Stimulated activated CD8-positive, alpha-beta memory T cell treated with anti-CD3 and anti-CD28 coated beads, Interleukin-2, amount 100 ng/mL, for 1 hour (primary cell): ENCODE data around the gene SAMD4A.

ENCODE experiments used
- DNase-seq, 2 donors: peaks; one replicate each; pipeline ENCODE4 v3.0.0-alpha.2; 2020; ENCODE audit warnings: low read depth in 2 of 2

The SAMD4A gene, protein sequence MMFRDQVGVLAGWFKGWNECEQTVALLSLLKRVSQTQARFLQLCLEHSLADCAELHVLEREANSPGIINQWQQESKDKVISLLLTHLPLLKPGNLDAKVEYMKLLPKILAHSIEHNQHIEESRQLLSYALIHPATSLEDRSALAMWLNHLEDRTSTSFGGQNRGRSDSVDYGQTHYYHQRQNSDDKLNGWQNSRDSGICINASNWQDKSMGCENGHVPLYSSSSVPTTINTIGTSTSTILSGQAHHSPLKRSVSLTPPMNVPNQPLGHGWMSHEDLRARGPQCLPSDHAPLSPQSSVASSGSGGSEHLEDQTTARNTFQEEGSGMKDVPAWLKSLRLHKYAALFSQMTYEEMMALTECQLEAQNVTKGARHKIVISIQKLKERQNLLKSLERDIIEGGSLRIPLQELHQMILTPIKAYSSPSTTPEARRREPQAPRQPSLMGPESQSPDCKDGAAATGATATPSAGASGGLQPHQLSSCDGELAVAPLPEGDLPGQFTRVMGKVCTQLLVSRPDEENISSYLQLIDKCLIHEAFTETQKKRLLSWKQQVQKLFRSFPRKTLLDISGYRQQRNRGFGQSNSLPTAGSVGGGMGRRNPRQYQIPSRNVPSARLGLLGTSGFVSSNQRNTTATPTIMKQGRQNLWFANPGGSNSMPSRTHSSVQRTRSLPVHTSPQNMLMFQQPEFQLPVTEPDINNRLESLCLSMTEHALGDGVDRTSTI

DNA sequence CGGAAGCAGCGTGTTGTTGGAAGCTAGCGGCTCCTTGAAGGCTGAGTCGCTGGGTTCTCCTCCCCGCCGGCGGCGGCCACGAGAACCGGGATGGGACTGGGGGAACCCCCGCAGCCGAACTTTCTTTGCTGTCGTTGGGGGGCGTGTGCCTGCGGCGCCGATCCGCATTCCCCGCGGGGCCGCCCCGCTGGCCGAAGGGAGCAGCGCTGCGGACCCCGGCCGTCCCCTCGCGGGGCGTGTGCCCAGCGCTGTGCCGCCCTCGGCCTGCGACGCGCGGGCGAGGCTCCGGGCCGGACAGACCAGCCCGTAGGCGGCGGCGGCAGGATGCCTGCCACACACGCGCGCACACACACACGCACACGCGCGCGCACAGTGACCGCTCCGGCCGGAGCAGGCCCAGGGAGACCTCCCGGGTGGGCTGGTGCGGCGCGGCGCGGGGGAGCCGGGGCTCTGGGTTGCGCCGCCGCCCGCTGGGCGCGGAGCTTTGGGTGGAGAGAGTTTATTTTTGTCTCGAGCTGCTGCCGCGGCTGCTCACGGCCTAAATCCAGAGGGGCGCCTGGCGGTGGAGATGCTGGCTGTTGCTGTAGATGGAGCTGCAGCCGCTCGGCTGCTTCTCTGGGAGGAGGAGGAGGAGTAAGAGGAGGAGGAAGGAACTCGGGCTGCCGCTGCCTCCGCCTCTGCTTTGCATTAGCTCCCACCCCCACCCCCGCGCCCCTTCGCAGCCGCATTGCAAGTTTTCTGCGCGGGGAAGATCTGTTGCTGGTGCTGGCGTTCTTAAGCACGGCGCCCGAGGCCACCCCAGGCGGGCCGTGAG lies at the start of gene SAMD4A:
Gene SAMD4A (plus strand): TSS at position 719 of the 814 bp plus-strand sequence. CDS start 789 bp downstream, outside the sequence.
- peak in 1 of 2 donors; percentile 12 for DNase-seq

DNA sequence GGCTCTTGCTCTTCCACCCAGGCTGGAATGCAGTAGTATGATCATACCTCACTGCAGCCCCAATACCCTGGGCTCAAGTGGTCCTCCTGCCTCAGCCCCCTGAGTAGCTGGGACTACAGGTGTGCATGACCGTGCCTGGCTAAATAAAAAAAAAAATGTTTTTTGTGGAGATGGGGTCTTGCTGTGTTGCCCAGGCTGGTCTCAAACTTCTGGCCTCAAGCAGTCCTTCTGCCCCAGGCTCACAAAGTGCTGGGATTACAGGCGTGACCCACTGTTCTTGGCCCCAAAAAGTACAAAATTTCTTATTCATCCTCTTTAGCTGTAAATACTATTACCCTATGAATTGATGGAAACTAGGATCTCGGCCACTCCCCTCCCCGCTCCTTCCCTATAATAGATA lies 42.5 kb upstream of the SAMD4A start:
- no peak for DNase-seq

DNA sequence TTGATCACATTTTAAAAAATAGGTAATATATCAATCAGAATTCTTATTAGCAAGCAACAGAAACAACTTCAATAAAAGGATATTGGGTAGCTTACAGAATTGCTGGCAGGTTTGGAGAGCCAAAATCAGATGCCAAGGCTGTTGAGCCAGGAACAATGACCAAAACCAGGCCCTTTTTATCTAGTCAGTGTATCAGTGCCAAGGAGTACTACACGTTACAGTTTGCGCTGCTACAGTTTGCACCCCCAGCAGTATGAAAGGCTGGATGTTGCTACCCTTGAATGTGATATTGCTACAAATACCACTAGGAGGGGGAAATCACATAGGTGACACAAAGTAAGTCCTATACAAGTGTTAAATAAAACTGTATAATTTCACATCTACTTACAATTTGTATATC lies 38.0 kb upstream of the SAMD4A start:
- DNase-seq, result no peak

DNA sequence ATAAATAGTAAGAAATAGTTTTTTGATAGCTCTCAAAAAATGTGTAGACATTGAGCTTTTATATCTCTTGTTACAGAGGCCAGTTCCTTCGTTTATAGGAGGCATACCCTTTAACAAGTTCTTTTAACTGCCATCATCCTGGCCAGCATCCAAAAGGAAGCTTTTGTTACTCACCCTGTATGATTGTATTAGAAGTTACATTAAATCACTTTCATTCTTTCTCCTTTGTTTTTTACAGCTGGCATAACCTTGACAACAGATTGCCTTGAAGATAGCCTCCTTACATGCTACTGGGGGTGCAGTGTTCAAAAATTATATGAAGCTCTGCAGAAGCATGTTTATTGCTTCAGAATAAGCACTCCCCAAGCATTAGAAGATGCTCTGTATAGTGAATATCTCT lies 37.1 kb upstream of the SAMD4A start:
- DNase-seq, result no peak

DNA sequence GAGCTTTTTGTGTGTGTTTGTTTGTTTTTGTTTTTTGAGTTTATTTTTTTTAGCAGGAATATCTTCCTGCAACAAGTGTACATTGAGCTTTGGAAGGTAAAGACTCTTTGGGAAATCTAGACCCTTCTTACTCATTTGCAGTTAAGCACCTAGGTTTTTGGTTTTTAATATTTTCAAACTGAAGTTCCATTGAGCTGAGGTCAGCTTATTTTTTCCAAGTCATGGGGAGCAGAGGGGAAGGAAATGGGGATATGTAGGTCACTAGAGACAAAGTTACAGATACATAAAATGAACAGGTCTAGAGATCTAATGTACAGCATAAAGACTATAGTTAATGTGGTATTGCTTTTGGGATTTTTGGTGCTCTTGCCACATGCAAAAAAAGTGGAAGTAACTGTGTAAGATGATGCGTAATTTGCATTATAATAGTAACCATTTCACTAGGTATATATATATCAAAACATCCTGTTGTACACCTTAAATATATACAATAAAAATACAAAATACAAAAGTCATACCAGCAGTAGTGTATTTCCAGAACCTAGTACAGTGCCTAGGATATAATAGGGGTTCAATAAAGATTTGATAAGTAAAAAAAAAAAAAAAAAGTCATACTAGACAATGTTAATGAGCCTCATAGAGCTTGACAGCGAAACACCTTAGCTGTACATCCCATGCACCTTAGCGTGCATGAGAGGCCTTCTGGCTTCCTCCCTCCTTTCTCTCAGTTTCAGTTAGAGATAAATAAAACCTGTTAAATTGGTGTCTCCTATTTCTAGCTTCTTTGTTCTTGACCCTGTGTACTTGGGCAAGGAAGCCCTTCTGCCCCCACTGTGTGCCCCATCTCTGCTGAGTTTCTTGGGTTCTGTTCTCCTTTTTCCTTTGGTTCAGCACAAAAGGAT lies 34.6 kb upstream of the SAMD4A start:
- no peak for DNase-seq

DNA sequence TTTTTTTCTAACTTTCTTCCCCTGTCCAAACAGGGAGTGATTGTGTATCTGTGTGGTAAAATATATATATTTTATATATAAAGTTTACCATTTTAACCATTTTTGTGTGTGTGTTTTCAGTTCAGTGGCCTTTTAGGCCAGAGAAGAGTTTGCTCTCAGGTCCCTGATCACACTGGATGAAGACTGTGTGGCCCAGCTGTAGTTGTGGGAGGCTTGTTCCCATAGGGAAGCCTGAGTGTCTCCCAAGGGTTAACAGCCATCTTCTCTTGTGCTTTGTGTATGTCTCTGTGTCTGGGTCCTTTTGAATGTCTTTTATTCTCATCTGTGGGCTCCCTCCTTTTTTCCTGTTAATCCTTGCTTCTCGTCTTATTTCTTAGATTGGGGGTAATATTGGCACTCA lies 33.8 kb upstream of the SAMD4A start:
- DNase-seq, result no peak

DNA sequence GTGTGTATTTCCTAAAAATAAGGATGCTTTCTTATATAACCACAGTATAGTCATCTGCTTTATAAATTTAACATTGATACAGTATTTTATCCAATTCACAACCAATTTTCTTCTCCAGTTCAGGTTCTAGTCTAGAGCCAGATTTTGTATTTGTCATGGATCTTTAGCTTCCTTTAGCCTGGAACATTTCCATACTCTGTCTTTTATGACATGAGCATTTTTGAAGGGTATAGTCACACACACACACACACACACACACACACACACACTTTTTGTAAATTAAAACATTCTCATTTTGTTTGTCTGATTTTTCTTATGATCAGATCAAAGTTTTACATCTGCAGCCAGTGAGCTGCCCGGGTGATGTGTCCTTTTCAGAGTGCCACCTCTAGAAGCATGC lies 31.8 kb upstream of the SAMD4A start:
- DNase-seq, result no peak

DNA sequence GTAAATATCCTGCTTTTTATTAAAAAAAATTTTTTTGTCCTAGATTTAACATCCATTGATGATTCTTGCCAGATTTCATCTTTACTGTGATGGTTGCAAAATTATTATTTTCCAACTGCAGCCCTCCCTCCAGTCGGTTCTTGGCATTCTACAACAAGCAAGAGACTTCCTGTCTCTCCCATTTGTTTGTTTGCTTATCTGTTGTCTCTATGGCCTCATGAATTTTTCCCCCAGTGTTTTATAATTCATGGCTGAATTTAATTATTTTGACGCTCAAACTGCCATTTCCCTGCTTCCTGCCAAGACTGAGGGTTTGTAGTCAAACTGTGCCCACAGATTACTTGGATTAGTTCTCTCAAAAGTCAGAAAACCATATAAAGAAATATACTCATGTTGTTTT lies 31.3 kb upstream of the SAMD4A start:
- DNase-seq, result no peak

DNA sequence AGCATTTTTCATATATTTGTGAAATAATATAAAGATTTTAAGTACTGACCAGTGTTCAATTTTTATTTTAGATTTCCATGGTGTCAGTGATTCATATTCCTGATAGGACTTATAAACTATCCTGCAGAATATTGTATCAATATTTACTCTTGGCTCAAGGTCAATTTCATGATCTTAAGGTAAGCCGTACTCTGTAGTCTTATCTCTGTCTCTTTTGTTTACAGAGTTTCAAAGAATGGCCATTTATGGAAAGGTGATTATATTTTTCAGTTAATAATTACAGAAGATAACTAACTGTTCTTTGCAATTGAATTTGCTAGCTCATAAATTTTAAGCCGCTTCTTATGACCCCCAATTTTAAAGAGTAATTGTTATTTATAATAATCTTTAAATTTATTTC lies 29.3 kb upstream of the SAMD4A start:
- DNase-seq, result no peak

DNA sequence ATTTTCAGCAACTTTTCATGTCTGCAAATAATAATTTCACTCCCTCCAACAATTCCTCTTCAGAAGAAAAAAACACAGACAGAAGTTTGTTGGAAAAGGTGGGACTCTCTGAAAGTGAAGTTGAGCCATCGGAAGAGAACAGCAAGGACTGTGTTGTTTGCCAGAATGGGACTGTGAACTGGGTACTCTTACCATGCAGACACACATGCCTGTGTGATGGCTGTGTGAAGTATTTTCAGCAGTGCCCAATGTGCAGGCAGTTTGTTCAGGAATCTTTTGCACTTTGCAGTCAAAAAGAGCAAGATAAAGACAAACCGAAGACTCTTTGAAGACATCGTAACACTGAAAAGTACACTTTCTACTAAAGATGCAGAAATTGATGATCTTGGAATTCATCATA lies 28.9 kb upstream of the SAMD4A start:
- DNase-seq, result no peak

DNA sequence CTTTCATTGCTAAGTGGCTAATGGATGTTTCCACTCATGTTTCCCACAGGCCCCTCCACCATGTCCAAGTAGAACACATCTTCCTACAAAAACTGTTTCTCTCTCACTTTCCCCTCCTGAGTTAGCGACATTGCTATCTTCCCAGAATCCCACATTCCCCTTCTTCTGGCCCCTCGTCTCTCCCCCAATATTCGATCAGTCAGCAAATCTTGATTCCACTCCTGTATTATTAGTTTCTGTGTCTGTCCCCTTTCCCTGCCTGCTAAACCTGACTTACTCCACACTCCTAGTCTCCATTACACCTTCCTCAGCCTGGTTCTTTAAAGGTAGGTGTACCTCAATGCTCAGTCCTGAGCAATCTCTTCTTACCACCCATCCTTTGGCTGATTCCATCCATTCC lies 19.3 kb upstream of the SAMD4A start:
- no peak for DNase-seq

DNA sequence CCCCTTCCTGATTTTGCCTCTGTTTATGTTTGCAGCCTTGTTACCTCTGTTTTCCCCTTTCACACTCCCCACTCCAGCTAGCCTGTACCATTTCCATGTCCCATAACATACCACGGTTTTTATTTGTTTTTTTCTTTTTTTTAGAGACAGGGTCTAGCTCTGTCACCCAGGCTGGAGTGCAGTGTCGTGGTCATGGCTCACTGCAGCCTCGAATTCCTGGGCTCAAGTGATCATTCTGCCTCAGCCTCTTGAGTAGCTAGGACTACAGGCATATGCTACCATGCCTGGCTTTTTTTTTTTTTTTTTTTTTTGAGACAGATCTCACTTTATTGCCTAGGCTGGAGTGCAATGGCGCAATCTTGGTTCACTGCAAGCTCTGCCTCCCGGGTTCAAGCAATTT lies 18.4 kb upstream of the SAMD4A start:
- no peak for DNase-seq

DNA sequence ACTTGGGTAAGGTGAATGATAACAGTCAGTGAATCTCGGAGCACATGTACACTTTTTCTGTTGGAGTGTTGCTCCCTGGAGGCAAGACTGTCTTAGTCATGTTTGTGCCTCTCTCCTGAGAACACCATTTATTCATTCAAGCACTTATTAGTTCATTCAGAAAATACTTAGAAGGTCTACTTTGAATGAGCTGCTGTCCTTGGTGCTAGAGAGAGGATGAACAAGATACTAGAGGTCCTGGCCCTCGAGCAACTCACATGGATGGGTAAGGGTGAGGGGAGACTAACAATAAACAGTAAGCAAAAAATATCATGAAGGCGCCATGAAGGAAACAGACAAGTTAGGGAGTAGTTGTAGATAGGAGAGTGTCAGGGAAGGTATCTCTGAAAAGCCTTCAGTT lies 17.1 kb upstream of the SAMD4A start:
- no peak for DNase-seq

DNA sequence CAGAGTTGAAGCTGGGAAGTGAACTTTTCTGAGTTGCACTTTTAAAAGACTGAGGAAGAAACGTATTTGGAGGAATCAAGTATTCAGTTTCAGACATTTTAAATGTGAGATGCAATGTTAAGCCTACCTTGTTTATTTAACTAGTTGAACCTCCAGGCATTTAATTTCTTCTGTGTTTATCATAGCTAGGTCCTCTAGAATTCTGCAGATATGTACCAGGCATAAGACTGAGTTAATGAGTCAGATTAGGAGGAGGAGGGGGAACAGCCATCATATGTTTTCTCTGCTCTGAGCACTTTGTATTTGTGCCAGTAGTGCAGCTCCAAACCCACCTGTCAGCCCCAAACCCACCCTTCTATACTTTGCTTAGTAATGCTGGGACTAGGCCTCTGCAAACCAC lies 16.4 kb upstream of the SAMD4A start:
- no peak for DNase-seq

DNA sequence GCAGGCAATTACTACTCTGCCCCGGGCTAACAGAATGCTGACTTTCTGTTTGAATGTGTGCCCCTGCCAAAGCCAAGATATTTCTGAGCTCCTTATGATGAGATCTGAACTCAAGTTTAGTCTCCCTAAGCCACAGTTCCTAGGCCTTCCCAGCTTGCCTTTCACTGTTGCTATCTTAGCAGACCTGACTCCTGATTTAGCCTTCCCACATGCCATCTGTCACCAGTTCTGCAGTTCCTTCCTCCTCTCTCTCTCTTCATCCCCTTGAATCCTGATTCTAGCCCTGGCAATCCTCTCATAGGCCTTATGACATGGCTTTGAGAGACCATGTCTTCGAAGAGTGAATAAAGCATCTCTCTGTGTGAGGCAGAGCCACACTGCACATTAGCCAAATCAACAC lies 12.5 kb upstream of the SAMD4A start:
- no peak for DNase-seq

DNA sequence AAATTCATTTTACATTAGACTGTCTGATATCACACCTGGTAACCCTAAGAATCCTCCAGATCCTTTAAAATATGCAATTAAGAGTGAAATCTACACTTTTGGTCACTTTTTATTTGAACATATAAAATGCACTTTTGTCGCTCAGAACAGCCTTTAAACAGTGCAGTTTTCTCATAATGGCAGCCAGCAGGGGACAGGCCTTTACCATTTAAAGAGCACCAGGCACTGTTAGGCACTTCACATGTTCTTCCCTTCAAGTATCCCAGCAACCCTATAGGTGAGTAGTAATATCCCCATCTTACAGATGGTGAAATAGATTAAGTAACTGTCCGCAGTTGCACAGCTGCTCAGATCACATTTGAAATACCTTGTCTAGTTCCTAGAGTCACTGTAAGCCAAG lies 11.3 kb upstream of the SAMD4A start:
- no peak for DNase-seq

DNA sequence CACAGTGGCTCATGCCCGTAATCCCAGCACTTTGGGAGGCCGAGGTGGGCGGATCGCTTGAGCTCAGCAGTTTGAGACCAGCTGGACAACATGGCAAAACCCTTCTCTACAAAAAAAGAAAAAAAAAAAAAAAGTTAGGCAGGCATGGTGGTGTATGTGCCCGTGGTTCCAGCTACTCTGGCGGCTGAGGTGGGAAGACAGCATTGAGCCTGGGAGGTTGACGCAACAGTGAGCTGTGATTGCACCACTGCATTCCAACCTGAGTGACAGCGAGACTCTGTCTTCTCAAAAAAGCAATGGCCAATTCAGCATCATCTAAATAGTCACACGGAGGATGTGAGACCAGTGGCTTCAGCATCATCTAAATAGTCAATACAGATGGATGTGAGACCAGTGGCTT lies 10.4 kb upstream of the SAMD4A start:
- no peak for DNase-seq

DNA sequence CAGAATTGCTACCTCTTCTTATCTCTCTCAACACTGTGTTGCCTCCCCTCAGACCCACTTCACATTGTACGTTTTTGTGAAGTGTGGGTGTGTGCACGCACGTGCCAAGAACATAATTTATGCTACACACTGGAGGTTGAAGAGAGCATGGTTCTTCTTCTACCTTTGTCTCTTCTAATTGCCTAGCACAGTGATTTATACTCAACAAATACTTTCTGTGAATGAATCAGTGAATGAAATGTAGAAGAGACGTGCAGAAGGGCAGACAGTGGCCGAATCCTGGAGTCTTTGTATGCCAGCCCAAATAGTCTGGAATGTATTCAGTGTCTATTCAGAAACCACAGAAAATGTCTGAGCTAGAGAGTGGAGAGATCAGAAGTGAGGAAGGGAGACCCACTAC lies 4.6 kb upstream of the SAMD4A start:
- no peak for DNase-seq

DNA sequence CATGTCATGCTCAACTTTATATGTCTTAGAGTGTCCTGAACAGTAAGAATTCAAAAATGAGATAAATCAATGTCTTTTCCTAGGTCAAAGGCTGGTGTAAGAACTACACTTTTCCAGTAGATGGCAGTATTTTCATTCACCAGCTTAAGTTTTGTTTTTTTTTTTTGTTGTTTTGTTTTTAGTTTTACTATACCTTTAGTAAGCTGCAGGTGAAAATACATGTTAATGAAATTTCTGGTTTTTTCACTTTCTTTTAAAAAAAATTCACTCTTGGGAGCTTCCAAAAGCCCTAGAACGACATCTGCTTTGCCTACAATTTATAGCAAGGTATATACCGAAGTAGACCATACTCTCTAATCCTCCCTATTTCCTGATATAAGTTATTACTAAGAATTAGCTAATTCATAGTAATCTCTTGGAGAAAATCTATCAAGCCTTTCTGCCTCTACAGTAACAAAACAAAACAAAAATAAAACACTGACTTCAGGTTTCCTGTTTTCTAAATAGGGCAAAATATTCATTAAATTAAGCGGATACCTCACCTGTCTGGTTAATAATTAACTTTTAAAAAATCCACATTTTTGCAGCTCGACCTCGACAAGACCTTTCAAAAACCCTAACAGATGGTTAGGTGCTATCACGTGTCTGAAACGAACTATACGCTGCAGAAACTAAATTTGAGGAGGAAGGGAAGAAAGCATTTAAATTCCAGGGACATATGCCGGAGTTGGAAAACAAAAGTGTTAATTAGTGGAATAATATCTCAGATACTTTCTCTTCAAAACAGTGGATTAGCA lies 2.7 kb upstream of the SAMD4A start:
- DNase-seq, result no peak
